Left ventricle myocardium inferior (tissue), 1 donor: ENCODE measurements around the gene ARHGEF7. TPM values are rescaled to one million over a fixed set of nuclear protein-coding genes. Genes with fewer than 3 reads are reported as not detected.

Experiments
- DNase-seq: peaks from one replicate; pipeline ENCODE4 v3.0.0-alpha.2; 2020
- H3K27ac ChIP-seq: fragments of 200-600 bp; replicated peaks from 2 replicates; pipeline ENCODE4 v1.8.0; 2021
- H3K27me3 ChIP-seq: fragments of 200-600 bp; 2 replicates; pipeline ENCODE4 v1.8.0; 2021; ENCODE audit warnings: low read depth
- H3K36me3 ChIP-seq: fragments of 200-600 bp; 2 replicates; pipeline ENCODE4 v1.8.0; 2021
- H3K4me1 ChIP-seq: fragments of 200-600 bp; 2 replicates; pipeline ENCODE4 v1.8.0; 2021
- H3K4me3 ChIP-seq: fragments of 200-600 bp; 2 replicates; pipeline ENCODE4 v1.8.0; 2021; ENCODE audit warnings: mild to moderate bottlenecking, moderate library complexity
- H3K9me3 ChIP-seq: fragments of 200-600 bp; replicated peaks from 2 replicates; pipeline ENCODE4 v1.8.0; 2021
- intact Hi-C: fragments of 100-400 bp; cut with micrococcal nuclease; formaldehyde crosslinking; loops from one replicate; pipeline ENCODE4 v1.11.0; 2022
- total RNA-seq: library from RNA; stranded (reverse); fragmentation: NEBNext Ultra II Directional; extraction: Animal tissue kit (Norgen Biotek cat#: 25700); gene quantifications from one replicate; pipeline ENCODE4 v1.2.1, GENCODE V29; 2021
- TF ChIP-seq, protein P1 (sequence below): fragments of 200-600 bp; IDR thresholded peaks from 2 replicates; pipeline ENCODE4 v1.8.0; 2021; ENCODE audit warnings: antibody characterized with exemption, mild to moderate bottlenecking, borderline replicate concordance
- donor health status: DM: no; HTN: yes; CAD: no; lungs with severe emphysema.

ARHGEF7 gene
- total RNA-seq, 1 donor from 2014 or later: 35.9 TPM

DNA sequence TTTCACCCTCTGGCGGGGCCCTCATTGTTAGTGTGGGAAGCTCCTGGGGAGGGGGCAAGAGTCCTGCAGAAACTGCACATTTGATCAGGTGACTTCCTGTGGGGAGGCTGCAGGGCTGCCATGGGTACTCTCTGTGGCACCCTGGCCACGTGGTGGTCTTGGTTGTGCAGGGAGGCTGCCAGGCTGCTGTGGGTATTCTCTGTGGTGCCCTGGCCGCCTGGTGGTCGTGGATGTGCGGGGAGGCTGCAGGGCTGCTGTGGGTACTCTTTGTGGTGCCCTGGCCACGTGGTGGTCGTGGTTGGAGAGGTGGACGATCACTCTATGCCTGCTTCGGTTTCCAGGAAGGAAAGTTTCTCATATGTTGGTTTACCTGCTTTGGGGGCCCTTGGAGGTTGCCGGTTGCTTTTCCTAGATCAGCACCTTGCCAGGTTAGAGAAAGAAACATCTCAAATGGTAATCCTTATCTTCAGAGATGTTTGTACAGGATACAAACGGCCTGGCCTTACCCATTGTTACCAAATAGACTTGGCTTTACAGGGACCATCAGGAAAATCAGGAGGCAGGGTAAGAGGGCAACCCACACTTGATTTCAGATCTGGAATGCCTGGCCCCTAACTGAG is 228.2 kb downstream of the ARHGEF7 start:
- Histone ChIP-seq H3K4me1 (no peaks in the 10 kb centered on the region), H3K27me3 (no peaks in the 10 kb centered on the region), H3K36me3 (no peaks in the 10 kb centered on the region), H3K27ac (no peak overlapping the region), H3K9me3 (no peaks in the 10 kb centered on the region), H3K4me3 (no peak overlapping the region)
- intact Hi-C loops: no loop called here
- no peak for DNase-seq
- TF ChIP-seq, protein P1, sequence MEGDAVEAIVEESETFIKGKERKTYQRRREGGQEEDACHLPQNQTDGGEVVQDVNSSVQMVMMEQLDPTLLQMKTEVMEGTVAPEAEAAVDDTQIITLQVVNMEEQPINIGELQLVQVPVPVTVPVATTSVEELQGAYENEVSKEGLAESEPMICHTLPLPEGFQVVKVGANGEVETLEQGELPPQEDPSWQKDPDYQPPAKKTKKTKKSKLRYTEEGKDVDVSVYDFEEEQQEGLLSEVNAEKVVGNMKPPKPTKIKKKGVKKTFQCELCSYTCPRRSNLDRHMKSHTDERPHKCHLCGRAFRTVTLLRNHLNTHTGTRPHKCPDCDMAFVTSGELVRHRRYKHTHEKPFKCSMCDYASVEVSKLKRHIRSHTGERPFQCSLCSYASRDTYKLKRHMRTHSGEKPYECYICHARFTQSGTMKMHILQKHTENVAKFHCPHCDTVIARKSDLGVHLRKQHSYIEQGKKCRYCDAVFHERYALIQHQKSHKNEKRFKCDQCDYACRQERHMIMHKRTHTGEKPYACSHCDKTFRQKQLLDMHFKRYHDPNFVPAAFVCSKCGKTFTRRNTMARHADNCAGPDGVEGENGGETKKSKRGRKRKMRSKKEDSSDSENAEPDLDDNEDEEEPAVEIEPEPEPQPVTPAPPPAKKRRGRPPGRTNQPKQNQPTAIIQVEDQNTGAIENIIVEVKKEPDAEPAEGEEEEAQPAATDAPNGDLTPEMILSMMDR: no peak

DNA sequence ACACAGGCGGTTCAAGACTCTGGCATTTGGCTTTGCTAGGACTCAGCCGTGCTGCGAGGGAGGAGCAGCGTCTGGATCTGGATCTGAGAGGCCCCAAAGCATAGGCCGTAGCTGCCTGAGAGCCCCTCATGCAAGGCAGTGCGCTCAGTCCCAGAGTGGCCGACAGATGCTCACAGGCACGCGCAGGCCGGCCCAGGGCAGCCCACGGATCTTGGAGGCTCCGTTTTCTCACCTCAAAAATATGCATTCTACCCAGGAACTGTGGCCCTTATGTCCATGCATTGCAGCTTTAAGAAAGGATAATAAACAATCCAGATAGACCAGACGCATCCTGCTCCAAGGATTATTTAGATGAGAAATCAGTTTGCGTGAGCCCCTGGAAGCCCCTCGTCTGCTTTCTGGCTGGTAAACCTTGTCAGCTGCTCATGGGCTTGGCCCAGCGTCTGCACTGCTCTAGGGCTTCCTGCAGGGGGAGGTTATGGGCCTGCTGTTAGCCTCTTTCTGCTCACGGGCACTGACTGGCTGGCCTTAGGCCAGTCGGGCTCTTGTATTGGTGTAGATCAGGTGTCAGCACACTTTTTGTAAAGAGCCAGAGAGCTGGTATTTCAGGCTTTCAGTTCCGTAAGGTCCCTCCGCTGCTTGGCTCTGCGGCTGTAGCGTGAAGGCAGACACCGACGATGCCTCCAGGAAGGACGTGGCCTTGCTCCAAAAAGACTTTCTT is 229.5 kb downstream of the ARHGEF7 start:
- TF ChIP-seq, protein P1: peak; percentile 49
- H3K27ac ChIP-seq: no peak overlapping the region
- H3K4me1 ChIP-seq: no peaks in the 10 kb centered on the region
- DNase-seq: no peak
- H3K9me3 ChIP-seq: no peaks in the 10 kb centered on the region
- H3K27me3 ChIP-seq: no peaks in the 10 kb centered on the region
- H3K36me3 ChIP-seq: no peaks in the 10 kb centered on the region
- intact Hi-C loops: no loop called here
- no peak overlapping the region for H3K4me3 ChIP-seq

DNA sequence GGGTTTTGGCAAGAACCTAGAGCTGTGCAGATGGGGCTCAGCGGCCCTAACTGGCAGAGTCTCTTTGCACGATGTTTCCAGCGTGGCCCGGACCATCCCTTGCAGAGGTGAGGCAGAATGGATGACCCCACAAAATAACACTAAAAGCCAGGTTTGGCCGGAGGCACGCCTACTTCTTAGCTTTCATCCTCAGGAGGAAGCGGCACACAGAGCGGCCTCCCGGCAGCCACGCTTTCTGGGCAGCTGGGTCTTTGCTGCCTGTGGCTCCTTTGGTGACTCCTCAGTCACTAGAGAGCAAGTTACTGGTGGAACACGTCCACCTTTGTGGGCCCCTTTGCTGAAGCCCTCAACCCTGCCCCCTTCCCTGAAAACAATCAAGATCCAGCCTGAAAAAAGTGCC is 230.6 kb downstream of the ARHGEF7 start:
- no peaks in the 10 kb centered on the region for H3K27me3 ChIP-seq
- no peak overlapping the region for H3K27ac ChIP-seq
- intact Hi-C loops: no loop called here
- no peaks in the 10 kb centered on the region for H3K36me3 ChIP-seq
- no peak overlapping the region for H3K4me3 ChIP-seq
- H3K9me3 ChIP-seq: no peaks in the 10 kb centered on the region
- no peaks in the 10 kb centered on the region for H3K4me1 ChIP-seq
- DNase-seq: no peak
- TF ChIP-seq, protein P1: no peak

DNA sequence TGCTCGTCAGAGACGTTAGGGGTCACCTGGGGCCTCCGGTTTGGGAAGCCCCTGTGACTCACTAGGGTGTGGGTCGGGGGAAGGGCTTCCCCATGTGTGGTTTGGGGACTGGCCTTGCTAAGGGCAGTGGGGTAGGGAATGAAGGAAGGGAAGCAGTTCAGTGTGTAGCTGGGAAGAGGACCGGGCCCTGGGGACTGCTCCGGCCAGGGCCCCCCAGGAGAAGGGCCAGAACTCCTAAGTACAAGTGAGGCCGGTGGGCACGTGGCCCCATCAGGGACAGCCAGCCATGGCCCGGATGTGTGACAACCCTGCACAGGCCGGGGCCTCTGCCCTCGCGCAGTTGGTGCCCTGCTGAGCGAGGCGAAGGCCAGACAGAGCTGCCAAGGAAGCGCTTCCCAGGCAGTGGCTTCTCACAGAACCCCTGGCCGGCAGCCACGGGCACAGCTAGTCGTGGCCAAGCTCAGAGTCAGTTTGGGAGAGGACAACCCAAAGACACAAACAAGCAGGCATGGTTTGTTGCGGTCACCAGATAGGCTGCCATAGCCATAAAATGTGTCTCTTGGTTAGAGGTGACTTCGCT is 231.1 kb downstream of the ARHGEF7 start:
- Histone ChIP-seq H3K27ac (no peak overlapping the region), H3K27me3 (no peaks in the 10 kb centered on the region), H3K4me1 (no peaks in the 10 kb centered on the region), H3K4me3 (no peak overlapping the region), H3K9me3 (no peaks in the 10 kb centered on the region), H3K36me3 (no peaks in the 10 kb centered on the region)
- intact Hi-C loops: no loop called here
- DNase-seq: peak; percentile 54
- TF ChIP-seq, protein P1: no peak

DNA sequence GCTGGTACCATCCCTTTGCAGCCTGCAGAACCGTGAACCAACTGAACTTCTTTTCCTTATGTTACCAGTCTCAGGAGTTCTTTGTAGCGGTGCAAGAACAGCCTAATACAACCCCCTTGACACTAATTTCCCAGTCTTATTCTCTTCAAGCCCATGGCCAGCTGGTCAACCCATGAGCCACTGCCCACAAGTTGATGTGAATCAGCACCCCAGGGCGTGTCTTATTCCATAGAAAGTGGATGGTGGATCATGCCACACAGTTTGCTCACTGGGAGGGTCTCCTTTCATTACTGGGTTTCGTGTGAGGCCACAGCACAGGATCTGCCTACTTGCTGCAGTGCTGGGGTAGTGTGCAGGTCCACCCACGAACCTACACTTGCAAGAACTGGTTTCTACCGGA is 232.3 kb downstream of the ARHGEF7 start:
- Histone ChIP-seq H3K4me3 (no peak overlapping the region), H3K27me3 (no peaks in the 10 kb centered on the region), H3K36me3 (no peaks in the 10 kb centered on the region), H3K27ac (no peak overlapping the region), H3K4me1 (no peaks in the 10 kb centered on the region), H3K9me3 (peaks cover 5% of the 10 kb centered on the region)
- TF ChIP-seq, protein P1: no peak
- DNase-seq: no peak
- intact Hi-C loops: no loop called here
